SIG-M5 treated with dmso at 0.1 percent for 504 hours (cell line): ENCODE data around the gene REPIN1.
A peak's percentile ranks its signal among the peaks of the same experiment; 100 is the strongest.

Experiments used
- DNase-seq: peaks from one replicate; lab custom pipeline; 2025; ENCODE audit not compliant: unreplicated experiment; lab: John Stamatoyannopoulos, UW

The REPIN1 gene

DNA sequence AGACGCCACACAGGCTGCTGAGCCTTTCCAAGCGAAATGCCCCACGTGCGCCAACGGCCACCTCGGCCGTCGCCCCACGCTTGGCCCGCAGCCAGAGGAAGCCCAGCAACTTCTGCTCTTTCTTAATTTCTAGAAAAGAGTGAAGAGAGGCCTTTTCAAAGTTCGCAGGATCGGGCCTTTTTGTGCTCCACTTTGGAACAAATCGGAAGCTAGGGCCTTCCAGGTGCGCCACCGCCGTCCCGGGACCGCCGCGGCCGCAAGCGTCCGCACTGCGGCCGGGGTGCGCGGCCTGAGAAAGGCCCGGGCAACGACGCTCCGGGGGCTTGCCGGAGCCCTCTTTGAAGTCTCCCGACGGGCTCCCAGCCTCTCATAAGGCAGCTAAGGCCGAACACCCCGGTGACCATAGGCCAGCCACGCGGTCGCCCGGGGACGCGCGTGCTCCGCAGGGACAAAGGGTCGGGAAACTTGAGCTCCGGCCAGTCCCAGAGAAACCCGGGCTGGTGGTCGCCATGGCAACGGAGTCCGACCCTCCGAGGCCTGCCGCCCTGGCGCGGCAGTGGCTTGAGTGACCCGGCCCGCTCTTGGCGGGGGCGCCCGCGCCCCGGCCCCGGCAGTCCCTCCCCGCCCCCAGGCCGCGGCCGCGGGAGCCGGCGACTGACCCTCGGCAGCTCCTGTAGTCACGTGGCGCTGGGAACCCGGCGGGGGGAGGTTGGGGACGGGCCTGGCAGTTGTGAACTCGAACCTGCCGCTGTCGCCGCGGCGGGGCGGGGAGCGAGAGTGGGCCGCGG, at the start of gene REPIN1:
Gene REPIN1, plus strand, starts transcription at position 727 of the 788 bp plus-strand sequence. CDS start 890 bp downstream, outside the sequence.
- peak; percentile 68 for DNase-seq

DNA sequence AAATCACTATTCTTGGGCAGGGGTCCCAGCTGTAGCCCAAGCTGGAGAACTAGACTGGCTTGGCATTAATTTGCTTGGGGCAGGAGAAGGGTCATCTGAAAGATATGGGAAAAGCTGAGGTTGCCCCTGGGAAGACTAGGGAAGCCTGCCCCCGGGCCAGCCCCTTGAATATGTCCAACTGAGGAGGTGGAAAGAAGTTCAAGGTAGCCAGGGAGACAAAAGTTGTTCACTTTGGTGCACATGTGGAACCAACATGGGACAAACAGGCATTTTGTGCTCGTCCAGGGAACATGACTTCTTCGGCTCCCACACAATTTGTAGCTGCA, 46.9 kb upstream of the REPIN1 start:
- no peak for DNase-seq

DNA sequence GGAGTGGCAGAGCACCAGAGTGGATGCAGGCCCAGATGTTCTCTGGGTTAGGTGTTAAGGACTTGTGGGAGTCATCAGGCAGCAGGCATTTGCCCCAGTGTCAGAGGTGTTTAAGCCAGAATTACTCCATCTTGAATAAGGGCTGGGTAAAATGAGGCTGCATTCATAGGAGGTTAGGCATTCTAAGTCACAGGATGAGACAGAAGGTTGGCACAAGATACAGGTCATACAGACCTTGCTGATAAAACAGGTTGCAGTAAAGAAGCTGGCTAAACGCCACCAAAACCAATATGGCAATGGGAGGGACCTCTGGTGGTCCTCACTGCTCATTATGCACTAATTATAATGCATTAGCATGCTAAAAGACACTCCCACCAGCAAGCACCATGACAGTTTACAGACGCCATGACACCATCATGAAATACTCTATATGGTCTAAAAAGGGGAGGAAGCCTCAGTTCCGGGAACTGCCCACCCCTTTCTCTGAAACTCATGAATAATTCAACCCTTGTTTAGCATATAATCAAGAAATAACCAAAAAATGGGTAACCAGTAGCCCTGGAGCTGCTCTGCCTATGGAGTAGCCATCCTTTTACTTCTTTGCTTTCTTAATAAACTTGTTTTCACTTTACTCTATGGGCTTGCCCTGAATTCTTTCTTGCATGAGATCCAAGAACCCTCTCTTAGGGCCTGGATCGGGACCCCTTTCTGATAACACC, 46.3 kb upstream of the REPIN1 start:
- no peak for DNase-seq

DNA sequence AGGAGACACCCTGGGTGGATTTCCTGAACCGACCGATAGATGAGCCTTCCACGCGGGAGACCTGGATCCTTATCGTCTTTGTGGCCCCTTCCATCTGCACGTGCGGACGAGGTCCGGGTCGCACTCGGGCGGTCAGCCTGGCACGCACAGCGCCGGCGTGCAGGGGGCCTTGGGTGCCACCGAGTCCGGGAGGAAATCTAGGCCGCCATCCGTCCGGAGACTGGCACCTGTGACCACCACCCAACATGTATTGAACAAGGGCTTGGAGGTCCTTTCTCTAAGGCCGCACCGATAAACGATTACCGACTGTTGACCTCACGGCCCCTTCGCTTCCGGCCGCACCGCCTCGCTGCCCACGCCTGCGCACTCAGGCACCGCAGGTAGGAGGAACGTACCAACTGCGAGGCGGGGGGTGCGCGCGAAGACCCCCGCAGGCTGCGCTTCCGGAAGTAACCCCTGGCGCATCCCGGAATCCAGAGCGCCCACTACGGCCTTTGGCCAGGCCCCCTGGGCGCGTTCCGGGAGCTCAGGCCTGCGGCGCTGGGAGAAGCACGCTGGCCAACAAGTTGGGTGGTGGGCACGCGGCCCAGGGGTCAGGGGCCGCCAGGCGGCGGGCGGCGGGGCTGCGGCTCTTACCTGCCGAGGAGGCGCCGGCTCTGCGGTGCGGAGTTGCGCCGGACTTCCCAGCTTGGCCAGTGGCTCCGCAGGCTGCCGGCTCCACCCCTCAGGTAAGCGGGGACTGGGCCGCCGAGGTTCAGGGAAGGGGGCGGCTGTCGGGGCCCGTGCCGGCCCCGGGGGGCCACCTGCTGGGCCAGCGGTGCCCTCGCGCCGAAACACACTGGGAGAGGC, 45.6 kb upstream of the REPIN1 start, which contains the start of the genes ACTR3C and LRRC61:
Gene ACTR3C, minus strand, starts transcription at position 713 of the 849 bp plus-strand sequence. CDS start 28,249 bp downstream, outside the sequence.
Gene LRRC61, plus strand, starts transcription at position 523 of the 849 bp plus-strand sequence. CDS start 13,507 bp downstream, outside the sequence.
- no peak for DNase-seq

- no peak for DNase-seq
Measured at GRCh38 chr7:150323682-150324372, 44.8 kb upstream of the REPIN1 start.

DNA sequence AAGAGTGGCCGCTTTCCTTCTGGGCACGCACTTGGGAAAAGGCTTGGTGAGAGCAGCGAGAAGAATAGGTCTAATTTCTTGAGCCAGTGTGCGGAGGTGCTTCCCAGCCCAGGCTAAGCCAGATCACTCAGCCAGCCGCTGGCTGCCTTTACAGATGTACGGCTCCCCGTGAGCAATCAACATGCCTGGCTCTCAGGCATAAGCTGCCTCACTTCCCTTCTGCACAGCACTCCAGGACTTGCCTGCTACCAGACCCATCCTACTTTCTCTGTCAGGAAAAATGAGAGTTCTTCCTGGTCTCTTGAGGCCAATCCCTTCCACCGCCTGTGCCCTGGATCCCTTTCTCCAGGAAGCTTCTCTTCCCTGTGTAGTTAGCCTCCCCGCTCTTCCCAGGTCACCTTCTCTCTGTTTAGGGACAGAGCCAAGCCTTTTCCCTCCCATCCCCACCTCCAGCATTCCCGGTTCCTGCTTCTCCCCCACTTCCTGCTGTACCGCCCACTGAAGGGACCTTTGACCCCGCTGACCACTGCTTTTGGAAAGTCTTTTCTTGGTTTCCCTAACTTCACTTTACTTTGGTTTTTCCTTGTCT, 44.2 kb upstream of the REPIN1 start:
- DNase-seq: no peak

GRCh38 chr7:150325110-150325611, 43.5 kb upstream of the REPIN1 start:
- peak; percentile 38 for DNase-seq

GRCh38 chr7:150325901-150326300, 42.7 kb upstream of the REPIN1 start:
- no peak for DNase-seq

DNA sequence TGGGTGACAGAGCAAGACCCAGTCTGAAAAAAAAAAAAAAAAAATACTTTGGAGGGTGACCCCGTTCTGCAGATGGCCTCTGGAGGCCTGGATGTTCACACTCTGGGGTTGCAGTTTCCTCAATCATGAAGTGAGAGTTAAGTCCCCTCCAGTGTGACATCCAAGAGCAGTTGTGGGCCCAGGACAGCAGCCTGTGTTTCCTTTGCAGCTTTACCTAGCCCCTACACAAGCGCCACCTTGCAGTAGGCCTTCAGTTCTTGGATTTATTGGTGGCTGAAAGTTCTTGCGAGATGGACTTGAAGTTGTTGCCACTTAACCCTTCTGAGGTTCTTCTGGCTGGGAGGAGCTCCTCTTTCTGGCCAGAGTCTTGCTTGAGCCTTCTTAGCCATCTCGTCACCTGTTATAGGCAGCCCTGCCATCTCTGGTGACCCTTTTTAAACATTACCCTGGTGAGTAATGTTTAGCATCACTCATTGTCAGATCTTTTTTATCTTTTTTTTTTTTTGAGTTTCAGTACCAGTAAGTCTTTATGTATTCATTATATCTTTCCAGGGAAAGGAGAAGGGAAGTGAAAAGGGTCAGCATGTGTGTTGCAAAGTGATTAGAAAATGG, 41.9 kb upstream of the REPIN1 start:
- no peak for DNase-seq

DNA sequence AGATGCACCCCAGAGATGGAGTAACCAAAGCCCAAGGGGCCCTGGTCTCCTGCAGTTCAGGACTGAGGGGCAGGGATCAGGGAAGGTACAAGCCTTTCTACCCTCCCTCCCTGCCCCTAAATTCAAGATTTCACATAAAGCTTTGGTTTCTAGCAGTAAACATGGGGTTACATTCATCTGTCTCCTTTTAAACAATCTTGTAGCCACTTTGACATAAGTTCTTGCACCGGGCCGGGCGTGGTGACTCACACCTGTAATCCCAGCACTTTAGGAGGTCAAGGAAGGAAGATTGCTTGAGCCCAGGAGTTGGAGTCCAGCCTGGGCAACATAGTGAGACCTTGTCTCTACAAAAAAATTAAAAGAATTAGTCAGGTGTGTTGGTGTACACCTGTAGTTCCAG, 41.3 kb upstream of the REPIN1 start:
- DNase-seq: no peak

- DNase-seq: no peak
Measured at GRCh38 chr7:150329331-150330120, 39.1 kb upstream of the REPIN1 start.

DNA sequence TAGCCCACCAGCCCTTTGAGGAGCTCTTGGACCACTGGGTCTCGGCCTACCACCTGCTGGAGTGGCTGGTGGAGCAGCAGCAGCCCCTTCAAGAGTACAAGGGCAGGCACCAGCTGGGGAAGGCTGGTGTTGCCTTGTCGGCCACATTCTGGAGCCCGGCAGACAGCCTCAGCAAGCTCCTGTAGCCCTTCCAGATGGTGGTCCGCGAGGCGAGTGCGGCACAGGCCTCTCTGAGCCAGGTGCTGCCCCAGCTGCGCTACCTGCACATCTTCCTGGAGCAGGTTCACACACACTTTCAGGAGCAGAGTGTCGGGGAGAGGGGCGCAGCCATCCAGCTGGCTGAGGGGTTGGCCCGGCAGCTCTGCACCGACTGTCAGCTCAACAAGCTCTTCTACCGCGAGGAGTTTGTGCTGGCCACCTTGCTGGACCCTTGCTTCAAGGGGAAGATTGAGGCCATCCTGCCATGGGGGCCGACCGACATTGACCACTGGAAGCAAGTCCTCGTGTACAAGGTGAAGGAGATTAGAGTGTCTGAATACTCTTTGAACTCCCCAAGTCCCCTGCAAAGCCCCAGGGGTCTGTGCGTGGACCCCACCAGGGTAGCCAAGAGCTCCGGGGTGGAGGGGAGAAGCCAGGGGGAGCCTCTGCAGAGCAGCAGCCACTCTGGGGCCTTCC, 38.3 kb upstream of the REPIN1 start:
- DNase-seq: no peak

DNA sequence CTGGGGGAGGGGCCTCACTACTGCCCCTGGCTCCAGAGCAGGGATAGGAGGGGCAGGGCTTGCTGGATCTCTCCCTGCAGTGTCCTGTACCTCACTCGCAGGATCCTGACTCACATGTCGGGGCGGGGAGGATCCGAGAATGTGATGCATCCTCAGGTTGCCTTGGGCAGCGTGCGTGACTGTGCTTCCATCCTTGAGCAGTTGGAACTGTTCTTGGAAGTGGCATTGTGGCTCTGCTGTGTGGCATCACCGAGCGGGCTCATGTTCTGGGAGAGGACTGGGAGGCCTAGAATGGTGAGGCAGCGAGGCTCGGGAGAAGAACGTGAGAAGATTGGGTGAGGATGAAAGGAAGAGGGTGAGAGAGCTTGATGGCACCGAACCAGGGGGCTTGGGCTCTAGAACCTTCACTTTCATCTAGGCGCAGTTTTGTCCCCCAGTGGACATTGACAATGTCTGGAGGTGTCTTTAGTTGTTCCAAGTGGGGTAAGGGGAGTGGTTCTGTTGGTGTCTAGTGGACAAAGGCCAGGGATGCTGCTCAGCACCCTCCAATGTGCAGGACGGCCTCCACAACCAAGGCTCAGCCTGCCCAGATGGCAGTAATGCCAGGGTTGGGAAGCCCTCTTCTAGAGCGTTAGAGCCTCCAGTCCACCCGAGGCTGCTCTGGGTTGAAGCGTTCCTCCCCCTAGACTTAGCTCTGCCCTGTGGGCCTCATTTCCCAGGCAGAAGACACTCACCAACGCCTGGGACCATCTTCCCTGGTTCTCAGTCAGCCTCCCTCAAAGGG, 35.6 kb upstream of the REPIN1 start:
- DNase-seq: no peak

DNA sequence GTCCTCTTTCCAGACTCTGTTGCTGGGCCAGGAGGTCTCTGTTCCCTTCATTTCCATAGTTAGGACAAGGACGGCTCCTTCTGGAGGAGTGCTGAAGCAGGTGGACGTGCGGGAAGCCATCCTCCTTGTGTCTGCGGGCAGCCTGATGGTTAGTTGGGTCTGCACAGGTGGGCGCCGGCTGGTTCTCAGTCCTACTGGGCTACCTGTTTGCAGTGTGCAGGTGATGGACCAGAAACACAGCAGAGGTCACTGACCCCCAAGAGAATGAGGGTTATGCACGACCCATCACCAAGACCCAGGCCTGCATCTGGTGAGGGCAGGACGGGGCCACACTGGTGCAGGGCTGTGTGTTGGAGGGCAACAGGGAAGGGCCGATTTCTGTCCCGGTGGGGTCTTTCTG, 35.0 kb upstream of the REPIN1 start:
- no peak for DNase-seq

DNA sequence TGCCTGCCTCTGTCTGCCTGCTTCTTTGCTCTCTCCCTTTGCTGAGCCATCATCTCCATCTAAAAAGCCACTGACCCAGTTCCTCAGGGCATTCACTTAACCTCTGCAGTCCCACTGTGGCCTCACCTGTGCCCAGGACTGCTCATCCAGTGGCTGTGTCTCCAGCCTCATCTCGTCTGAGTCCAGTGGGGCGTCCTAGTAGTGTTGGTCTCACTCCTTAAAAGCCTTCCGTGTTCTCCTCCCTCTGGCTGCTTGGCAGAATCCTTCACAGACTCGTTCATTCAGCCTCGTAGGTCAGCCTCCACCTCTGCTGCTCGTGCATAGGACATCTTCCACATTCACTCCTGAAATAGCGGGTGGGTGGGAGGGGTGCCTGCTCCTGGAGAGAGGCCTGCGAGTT, 34.5 kb upstream of the REPIN1 start:
- DNase-seq: no peak

DNA sequence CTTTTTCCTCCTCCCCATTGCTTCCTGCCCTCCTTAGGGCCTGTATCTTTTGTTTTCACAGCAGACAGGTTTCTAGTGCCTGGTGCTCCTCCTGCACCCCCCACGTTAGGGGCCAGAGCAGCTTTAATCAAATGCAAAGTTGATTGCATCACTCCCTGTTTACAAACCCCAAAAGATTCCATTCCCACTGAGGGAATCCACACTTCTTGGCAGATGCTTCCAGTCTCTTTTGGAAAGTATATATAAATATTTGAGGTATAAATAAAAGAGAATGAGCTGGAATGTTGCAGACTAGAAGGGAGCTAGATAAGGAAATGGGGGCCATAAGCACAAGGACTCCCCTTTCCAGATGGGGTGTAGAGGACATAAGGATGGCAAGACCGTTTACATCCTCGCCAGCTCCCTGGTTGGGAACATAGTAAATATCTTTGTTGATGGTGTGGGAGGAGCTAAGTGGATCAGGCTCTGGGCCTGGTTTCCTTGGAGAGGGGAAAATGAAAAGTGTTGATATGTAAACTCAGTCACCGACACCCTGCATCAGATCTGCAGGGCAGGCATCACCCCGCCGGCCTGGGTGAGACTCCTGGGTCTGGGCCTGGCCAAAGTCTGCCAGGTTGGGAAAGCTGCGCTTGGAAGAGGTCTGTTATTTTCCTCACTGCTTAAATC, 33.4 kb upstream of the REPIN1 start:
- no peak for DNase-seq

- DNase-seq: no peak
Measured at GRCh38 chr7:150335774-150336112, 32.9 kb upstream of the REPIN1 start.
